ENCODE measurements around the gene RND3.

GRCh38 chr2:150531591-150531990 lies 44.1 kb upstream of the RND3 start:
- TF ChIP-seq CTCF (IDR thresholded peaks at IDR 0.05 in 4 of 5, conservative IDR thresholded peaks at IDR 0.05 in 1 of 5) = no peak
- TF ChIP-seq POLR2A (IDR thresholded peaks at IDR 0.05) = no peak

Data from gastrocnemius medialis (tissue), 4 donors.